CD4-positive, alpha-beta T cell (primary cell): ENCODE results near the gene YIF1A. TPM values are rescaled to one million over a fixed set of nuclear protein-coding genes. Genes with fewer than 3 reads are reported as not detected.

Source experiments
- ATAC-seq: fragments of 200-7000 bp; cut with Tn5 transposase; one replicate; pipeline ENCODE4 v1.10.0; 2022; ENCODE audit warnings: mild to moderate bottlenecking; ENCODE audit not compliant: poor library complexity
- CTCF ChIA-PET: fragments of 350-600 bp; sonication (Branson Sonifier 250); formaldehyde crosslinking; loops from one replicate; lab custom pipeline; 2021; ENCODE audit warnings: antibody characterized with exemption, inconsistent platforms; lab: Charles Lee
- POLR2A ChIA-PET: fragments of 350-600 bp; sonication (Branson Sonifier 250); formaldehyde crosslinking; loops from one replicate; lab custom pipeline; 2021; ENCODE audit warnings: antibody characterized with exemption, inconsistent platforms; lab: Charles Lee
- DNase-seq, 14 experiments: peaks; one replicate each; pipeline ENCODE4 v3.0.0-alpha.2; 2013 to 2020; ENCODE audit warnings: mixed read lengths in 2 of 14
- H3K27ac ChIP-seq, 2 donors: one replicate each; pipeline versions ENCODE4 v1.5.1 to v1.7.0; 2013; ENCODE audit warnings: low read length in 2 of 2, low read depth in 1 of 2, mild to moderate bottlenecking in 1 of 2
- H3K27me3 ChIP-seq, 2 experiments: 1 replicate in 1 of 2; 2 replicates in 1 of 2; pipeline versions ENCODE4 v1.6.1 to v1.7.0; 2013; ENCODE audit warnings: low read length in 2 of 2, control low read depth in 1 of 2, mild to moderate bottlenecking in 1 of 2, moderate library complexity in 1 of 2; ENCODE audit not compliant: insufficient read depth in 2 of 2, control insufficient read depth in 1 of 2
- H3K36me3 ChIP-seq: one replicate; pipeline ENCODE4 v1.6.1; 2013; ENCODE audit warnings: low read length, control low read depth; ENCODE audit not compliant: insufficient read depth
- H3K4me1 ChIP-seq: one replicate; pipeline ENCODE4 v1.6.1; 2013; ENCODE audit warnings: low read length, control low read depth; ENCODE audit not compliant: insufficient read depth
- H3K4me3 ChIP-seq: one replicate; pipeline ENCODE4 v1.5.1; 2013; ENCODE audit warnings: mild to moderate bottlenecking, low read length, moderate library complexity
- H3K9me3 ChIP-seq, 2 experiments: 1 replicate in 1 of 2; 2 replicates in 1 of 2; pipeline versions ENCODE4 v1.6.1 to v1.7.0; 2013; ENCODE audit warnings: low read length in 2 of 2, mild to moderate bottlenecking in 2 of 2, control low read depth in 1 of 2, moderate library complexity in 1 of 2; ENCODE audit not compliant: control insufficient read depth in 1 of 2, insufficient read depth in 1 of 2
- H3K27ac Mint-ChIP-seq: one replicate; pipeline ENCODE4 v1.8.0; 2020; ENCODE audit warnings: mixed read lengths
- H3K27me3 Mint-ChIP-seq: one replicate; pipeline ENCODE4 v1.8.0; 2021; ENCODE audit warnings: mixed read lengths
- H3K36me3 Mint-ChIP-seq: one replicate; pipeline ENCODE4 v1.8.0; 2021; ENCODE audit warnings: low read depth, mixed read lengths
- H3K4me1 Mint-ChIP-seq: one replicate; pipeline ENCODE4 v1.8.0; 2021; ENCODE audit warnings: low read depth, mixed read lengths
- H3K4me3 Mint-ChIP-seq: one replicate; pipeline ENCODE4 v1.8.0; 2020; ENCODE audit warnings: mild to moderate bottlenecking, mixed read lengths
- H3K9me3 Mint-ChIP-seq: one replicate; pipeline ENCODE4 v1.8.0; 2020; ENCODE audit warnings: mixed read lengths
- intact Hi-C, 2 experiments: fragments of 100-400 bp; cut with DNase I in 1 of 2; cut with micrococcal nuclease in 1 of 2; formaldehyde crosslinking; loops; one replicate each; pipeline versions ENCODE4 v1.15.1 to v1.9.0; 2023 to 2025; cut with DNase I, micrococcal nuclease
- total RNA-seq, 174 experiments: library from RNA in 2 of 174; stranded (reverse) in 2 of 174; gene quantifications; one replicate each; pipeline ENCODE4 v1.2.3 and lab custom pipeline; 2021 to 2026
- TF ChIP-seq, protein P1 (sequence below): fragments of 200-600 bp; IDR thresholded peaks from one replicate; pipeline ENCODE4 v1.8.0; 2022; ENCODE audit warnings: antibody characterized with exemption, mild to moderate bottlenecking

YIF1A gene
- total RNA-seq, 2 experiments from 2014 or later: 17.4 to 21.1 TPM

DNA sequence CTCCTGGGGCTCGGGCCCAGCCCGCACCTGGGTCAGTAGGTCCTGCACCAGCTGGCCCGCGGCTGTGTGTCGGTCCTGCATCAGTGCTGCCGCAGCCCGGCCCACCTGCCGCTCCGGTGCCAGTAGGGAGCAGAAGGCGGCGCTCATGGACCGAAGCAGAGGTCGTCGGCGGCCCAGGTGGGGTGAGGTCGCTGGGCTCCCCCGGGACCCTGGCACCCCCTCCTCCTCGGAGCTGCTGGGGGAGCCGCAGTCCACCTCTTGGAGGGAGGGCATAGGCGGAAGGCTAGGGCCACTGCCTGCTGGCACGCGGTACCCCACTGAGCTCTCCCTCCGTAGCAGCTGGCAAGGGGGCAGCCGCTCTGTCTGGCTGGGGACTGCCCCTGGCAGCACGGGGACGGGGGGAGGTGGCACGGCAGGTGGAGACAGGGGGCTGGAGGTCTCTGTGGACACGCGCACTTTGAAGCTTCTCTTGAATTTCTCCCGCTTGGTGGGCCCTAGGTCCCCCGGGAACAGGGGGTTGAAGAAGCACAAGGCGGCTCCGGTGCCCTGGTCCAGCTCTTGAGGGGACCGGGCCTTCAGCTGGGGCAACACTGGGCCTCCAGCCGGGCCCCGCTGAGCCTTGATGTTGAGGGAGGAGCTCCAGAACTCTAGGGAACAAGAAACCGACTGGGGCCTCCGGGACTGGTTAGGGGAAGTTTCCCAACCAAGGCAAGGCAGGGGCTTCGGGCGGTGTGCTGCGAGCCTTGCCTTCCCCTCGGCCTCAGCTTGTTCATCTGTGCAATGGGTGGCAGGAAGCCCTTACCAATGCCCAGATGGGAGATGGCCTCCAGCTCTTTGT lies 45.9 kb upstream of the YIF1A start:
- no peaks in the 10 kb centered on the region for H3K9me3 Mint-ChIP-seq
- peaks cover 25% of the 10 kb centered on the region for H3K36me3 ChIP-seq

DNA sequence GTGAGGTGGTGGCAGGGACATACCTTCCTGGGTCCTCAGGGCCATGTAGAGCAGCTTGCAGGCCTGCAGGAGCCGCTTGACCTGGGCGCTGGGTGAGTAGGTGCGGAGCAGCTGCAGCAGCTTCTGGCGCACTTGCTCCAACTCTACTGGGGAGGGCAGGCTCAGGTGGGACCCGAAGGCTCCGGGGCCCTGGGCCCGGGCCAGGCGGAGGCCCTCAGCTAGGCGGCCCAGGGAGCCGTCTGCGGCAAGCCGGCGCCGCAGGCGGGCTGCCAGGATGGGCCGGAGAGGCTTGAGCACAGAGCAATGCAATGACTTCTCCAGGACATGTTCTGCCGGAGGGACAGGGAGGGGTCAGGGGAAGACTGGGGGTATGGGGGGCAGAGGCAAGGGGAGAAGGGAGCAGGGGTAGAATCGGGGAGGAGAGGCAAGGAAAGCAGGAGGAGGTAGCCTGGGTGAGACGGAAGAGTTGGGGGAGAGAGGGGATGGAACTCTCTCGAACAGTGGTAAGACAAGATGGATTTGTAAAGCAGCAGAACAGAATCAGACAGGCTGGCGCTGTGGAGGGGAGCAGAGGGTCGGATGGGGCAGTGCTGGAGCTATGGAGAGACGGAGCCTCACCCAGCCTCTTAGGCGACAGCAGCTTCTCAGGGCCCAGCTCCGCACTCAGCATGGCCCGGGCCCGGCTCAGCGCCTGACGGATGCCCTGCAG lies 45.1 kb upstream of the YIF1A start:
- H3K4me3 Mint-ChIP-seq: no peak overlapping the region
- Histone ChIP-seq H3K4me1 (peaks cover 30% of the 10 kb centered on the region), H3K9me3 (no peaks in the 10 kb centered on the region), H3K27me3 (no peaks in the 10 kb centered on the region), H3K36me3 (peaks cover 17% of the 10 kb centered on the region), H3K27ac (no peak overlapping the region), H3K4me3 (no peak overlapping the region)
- H3K36me3 Mint-ChIP-seq: peaks cover 15% of the 10 kb centered on the region
- H3K27ac Mint-ChIP-seq: no peak overlapping the region
- TF ChIP-seq, protein P1, sequence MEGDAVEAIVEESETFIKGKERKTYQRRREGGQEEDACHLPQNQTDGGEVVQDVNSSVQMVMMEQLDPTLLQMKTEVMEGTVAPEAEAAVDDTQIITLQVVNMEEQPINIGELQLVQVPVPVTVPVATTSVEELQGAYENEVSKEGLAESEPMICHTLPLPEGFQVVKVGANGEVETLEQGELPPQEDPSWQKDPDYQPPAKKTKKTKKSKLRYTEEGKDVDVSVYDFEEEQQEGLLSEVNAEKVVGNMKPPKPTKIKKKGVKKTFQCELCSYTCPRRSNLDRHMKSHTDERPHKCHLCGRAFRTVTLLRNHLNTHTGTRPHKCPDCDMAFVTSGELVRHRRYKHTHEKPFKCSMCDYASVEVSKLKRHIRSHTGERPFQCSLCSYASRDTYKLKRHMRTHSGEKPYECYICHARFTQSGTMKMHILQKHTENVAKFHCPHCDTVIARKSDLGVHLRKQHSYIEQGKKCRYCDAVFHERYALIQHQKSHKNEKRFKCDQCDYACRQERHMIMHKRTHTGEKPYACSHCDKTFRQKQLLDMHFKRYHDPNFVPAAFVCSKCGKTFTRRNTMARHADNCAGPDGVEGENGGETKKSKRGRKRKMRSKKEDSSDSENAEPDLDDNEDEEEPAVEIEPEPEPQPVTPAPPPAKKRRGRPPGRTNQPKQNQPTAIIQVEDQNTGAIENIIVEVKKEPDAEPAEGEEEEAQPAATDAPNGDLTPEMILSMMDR: no peak
- ATAC-seq (no peak), DNase-seq (peak in 1 of 14 experiments; percentile 25)
- intact Hi-C loops: no loop called here
- CTCF ChIA-PET: interaction anchor here (1.0 kb wide), 1 partner anchor 55 kb away, joined by 4 read pairs; no protein-coding TSS in a partner anchor
- peaks cover 19% of the 10 kb centered on the region for H3K4me1 Mint-ChIP-seq
- POLR2A ChIA-PET: interaction anchor here (0.6 to 3.0 kb wide), 2 partner anchors 11 to 1111 kb away, joined by 3 to 16 read pairs; partner anchors contain the start of gene BRMS1
- no peaks in the 10 kb centered on the region for H3K9me3 Mint-ChIP-seq
- no peaks in the 10 kb centered on the region for H3K27me3 Mint-ChIP-seq

More for the DNA sequence above, 45.9 kb upstream of the YIF1A start:
- ChIA-PET CTCF (interaction anchor here (1.7 kb wide), 1 partner anchor 23 kb away, joined by 6 read pairs; no protein-coding TSS in a partner anchor), POLR2A (interaction anchor here (0.9 to 3.0 kb wide), 3 partner anchors 10 to 22 kb away, joined by 3 to 16 read pairs (median 10); partner anchors contain the start of genes B4GAT1 and BRMS1)
- H3K4me3 ChIP-seq: peak overlapping the region; percentile 63
- DNase-seq: peak in 1 of 14 experiments; percentile 35
- Mint-ChIP-seq H3K4me3 (peak overlapping the region; percentile 63), H3K4me1 (peaks cover 19% of the 10 kb centered on the region), H3K27ac (no peak overlapping the region), H3K27me3 (no peaks in the 10 kb centered on the region), H3K36me3 (peaks cover 22% of the 10 kb centered on the region)
- peaks cover 28% of the 10 kb centered on the region for H3K4me1 ChIP-seq
- intact Hi-C loops: no loop called here
- TF ChIP-seq, protein P1: no peak
- no peak for ATAC-seq
- no peaks in the 10 kb centered on the region for H3K27me3 ChIP-seq
- no peaks in the 10 kb centered on the region for H3K9me3 ChIP-seq
- H3K27ac ChIP-seq: no peak overlapping the region

- H3K27ac ChIP-seq: no peak overlapping the region
- ChIA-PET CTCF (interaction anchor here (1.0 kb wide), 1 partner anchor 55 kb away, joined by 4 read pairs; no protein-coding TSS in a partner anchor), POLR2A (interaction anchor here (0.6 kb wide), 1 partner anchor 1110 kb away, joined by 3 read pairs; no protein-coding TSS in a partner anchor)
- TF ChIP-seq, protein P1: no peak
- intact Hi-C loops: no loop called here
- peak in 1 of 14 experiments; percentile 18 for DNase-seq
- Mint-ChIP-seq H3K27me3 (no peaks in the 10 kb centered on the region), H3K4me1 (peaks cover 23% of the 10 kb centered on the region), H3K36me3 (peaks cover 9% of the 10 kb centered on the region), H3K9me3 (no peaks in the 10 kb centered on the region), H3K27ac (no peak overlapping the region), H3K4me3 (no peak overlapping the region)
- ATAC-seq: no peak
- H3K4me1 ChIP-seq: peaks cover 37% of the 10 kb centered on the region
- H3K4me3 ChIP-seq: no peak overlapping the region
- peaks cover 12% of the 10 kb centered on the region for H3K36me3 ChIP-seq
- no peaks in the 10 kb centered on the region for H3K9me3 ChIP-seq
- no peaks in the 10 kb centered on the region for H3K27me3 ChIP-seq
These were observed 44.4 kb upstream of the YIF1A start for GRCh38 chr11:66333220-66333877.
